Stomach (tissue), 4 donors: ENCODE results near the gene GCH1.

ENCODE experiments used
- EP300 ChIP-seq: sonication (generic); formaldehyde crosslinking; IDR thresholded peaks from one replicate; pipeline ENCODE4 v1.6.1; 2017; ENCODE audit warnings: antibody characterized with exemption
- POLR2AphosphoS5 ChIP-seq, 3 donors: sonication (generic); formaldehyde crosslinking; IDR thresholded peaks; one replicate each; pipeline ENCODE4 v1.6.1; 2016; ENCODE audit warnings: antibody characterized with exemption in 3 of 3
- TF ChIP-seq, protein P1 (sequence below), 7 experiments: fragments of 450-650 bp in 4 of 7; fragments of 200-600 bp in 3 of 7; sonication (generic) in 3 of 7; IDR thresholded peaks; one replicate each; pipeline ENCODE4 v1.5.1; 2016 to 2019; ENCODE audit warnings: antibody characterized with exemption in 7 of 7, control low read depth in 2 of 7, mild to moderate bottlenecking in 1 of 7

GRCh38 chr14:54928216-54928615, 25.6 kb upstream of the GCH1 start:
- TF ChIP-seq EP300 (no peak), POLR2AphosphoS5 (IDR thresholded peaks at IDR 0.05) (no peak)
- TF ChIP-seq, protein P1, sequence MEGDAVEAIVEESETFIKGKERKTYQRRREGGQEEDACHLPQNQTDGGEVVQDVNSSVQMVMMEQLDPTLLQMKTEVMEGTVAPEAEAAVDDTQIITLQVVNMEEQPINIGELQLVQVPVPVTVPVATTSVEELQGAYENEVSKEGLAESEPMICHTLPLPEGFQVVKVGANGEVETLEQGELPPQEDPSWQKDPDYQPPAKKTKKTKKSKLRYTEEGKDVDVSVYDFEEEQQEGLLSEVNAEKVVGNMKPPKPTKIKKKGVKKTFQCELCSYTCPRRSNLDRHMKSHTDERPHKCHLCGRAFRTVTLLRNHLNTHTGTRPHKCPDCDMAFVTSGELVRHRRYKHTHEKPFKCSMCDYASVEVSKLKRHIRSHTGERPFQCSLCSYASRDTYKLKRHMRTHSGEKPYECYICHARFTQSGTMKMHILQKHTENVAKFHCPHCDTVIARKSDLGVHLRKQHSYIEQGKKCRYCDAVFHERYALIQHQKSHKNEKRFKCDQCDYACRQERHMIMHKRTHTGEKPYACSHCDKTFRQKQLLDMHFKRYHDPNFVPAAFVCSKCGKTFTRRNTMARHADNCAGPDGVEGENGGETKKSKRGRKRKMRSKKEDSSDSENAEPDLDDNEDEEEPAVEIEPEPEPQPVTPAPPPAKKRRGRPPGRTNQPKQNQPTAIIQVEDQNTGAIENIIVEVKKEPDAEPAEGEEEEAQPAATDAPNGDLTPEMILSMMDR (IDR thresholded peaks at IDR 0.05) = no peak
